Stimulated activated CD4-positive, alpha-beta T cell treated with anti-CD3 and anti-CD28 coated beads, Interleukin-15, amount 100 ng/mL, for 1 hour (primary cell): ENCODE measurements around the gene ASAP2.

Experiments used
- DNase-seq, 2 donors: peaks; one replicate each; pipeline ENCODE4 v3.0.0-alpha.2; 2020; ENCODE audit warnings: low read depth in 1 of 2, low spot score in 1 of 2

The ASAP2 gene

GRCh38 chr2:9179572-9180201, 26.9 kb upstream of the ASAP2 start:
- no peak for DNase-seq

- no peak for DNase-seq
Observed at GRCh38 chr2:9184361-9184760, 22.3 kb upstream of the ASAP2 start.

DNA sequence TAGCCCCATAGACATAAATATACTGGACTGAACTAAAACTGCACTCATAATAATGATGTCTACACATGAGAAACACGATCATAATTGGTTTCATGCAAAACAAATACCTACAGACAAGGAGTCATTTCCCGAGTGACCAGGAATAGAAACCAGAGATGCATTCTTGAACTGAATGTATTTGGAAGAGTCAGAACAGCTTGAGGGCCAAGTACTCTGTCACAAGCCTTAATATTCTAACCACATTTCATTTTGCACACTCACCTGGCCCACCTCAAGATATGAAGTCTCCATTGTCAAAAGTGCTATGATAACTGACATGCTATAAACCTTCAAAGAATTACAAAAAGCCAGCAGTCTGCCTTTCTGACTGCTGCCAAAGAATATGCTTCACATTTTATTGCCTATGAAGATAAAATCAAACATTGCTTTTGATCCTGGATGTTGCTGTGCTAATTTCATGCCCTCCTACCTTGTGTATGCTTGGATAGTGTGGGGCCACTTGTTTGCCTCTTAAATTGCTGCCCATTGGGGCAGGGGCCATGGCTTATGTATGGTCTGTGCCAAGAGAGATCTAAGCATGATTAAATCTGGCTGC, 18.9 kb upstream of the ASAP2 start:
- no peak for DNase-seq

DNA sequence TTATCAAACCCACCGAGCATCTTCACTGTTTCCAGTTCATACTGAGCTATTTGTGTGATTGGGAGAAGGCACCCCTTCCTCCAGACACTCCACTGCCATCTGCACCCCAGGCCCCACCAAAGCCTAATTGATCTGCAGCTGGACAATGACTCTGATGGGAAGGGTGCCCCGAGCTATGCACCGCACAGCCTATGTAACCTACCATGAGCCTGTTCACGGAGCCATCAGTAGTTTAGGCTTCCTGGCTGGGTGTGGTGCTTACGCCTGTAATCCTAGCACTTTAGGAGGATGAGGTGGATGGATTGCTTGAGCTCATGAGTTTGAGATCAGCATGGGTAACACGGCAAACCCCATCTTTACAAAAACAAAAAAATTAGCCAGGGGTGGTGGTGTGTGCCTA, 17.8 kb upstream of the ASAP2 start:
- no peak for DNase-seq

GRCh38 chr2:9189901-9190300, 16.7 kb upstream of the ASAP2 start:
- no peak for DNase-seq

DNA sequence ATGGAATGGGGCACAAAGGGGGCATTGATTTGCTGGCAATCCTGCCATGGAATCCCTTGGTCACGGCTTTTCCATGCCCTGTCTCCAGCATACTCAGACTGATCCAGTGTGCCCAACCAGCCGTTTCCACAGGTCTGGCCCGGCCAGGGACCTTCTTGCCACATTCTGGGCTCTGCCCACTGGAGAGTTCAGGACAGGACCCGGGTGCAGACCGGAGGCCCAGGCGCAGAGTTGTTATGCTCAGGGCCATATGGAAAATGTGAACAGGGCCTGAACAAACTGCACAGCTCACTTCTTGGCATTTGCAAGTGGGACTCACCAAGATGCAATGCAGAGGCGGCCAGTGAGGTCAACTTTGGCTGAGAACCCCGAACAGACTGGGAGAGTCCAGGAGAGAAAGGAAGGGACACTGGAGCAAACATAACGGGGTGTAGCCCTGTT, 15.6 kb upstream of the ASAP2 start:
- DNase-seq, result no peak

DNA sequence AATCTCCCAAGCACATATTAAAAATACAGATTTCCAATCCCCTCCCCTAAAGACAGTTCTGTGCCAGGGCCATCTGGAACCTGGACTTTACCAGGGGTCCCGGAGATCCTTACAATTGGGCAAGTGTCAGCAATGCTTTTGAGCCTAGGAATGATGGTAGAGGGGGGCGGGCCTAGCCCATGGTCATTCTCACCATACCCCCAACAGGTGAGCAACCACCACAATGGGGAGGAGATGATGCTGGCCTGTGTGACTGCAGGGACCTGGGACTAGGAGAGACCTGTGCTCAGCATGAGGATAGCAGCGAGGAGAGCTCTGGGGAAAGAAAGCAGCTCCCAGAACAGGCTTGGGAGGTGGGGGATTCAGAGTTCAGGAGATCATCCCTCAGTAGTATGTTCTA, 13.9 kb upstream of the ASAP2 start:
- no peak for DNase-seq

- DNase-seq, result no peak
Observed at GRCh38 chr2:9194352-9194751, 12.3 kb upstream of the ASAP2 start.

- no peak for DNase-seq
Observed at GRCh38 chr2:9196637-9197036, 10.0 kb upstream of the ASAP2 start.

- DNase-seq, result no peak
Observed at GRCh38 chr2:9197916-9198315, 8.7 kb upstream of the ASAP2 start.

GRCh38 chr2:9199716-9200632, 6.6 kb upstream of the ASAP2 start:
- DNase-seq, result no peak

DNA sequence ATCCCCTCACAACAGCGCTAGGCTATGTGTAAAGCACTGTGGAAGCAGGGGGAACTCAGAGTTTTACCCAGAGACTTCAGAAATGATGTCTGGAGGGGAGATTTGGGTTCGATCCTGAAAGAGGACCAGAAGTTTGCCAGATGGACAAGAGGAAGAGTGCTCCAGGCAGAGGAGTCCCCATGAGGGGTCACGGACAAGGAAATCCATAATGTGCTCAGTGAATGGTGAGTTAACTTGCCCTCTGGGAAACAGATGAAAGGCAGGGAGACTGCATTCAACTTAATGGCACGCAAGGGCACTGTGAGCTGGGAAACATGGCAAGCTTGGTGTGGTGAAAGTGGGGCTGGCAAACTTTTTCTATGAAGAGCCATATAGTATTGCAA, 6.0 kb upstream of the ASAP2 start:
- no peak for DNase-seq

DNA sequence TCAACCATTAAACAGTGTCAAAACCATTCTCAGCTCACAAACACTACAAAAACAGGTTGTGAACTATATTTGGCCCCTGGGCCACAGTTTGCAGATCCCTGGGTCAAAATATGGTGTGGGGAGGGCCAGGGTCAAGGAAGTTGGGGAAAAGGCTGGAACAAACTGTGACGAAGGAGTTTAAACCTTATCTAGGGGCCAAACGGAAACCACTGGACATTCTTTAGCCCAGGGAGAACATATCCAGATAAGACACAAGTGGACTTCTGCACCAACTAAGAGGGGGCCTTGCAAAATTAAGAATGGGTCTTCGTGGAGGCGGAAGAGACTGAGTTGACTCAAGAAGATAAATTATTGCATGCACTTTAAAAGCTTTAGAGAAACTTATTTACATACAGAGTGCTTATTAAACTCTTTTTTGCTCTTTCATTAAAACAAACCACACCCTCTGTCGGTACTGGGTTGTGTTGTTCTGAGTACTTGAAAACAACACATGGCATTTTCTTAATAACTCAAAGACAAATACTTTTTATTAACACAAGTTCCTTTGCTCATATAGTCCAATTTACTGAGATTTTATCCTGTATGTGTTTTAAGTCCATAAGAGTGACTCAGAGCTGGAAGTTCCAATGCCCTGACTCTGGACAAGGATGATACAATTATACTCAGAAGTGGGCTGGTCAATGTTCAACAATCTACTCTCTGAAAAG, 5.3 kb upstream of the ASAP2 start:
- DNase-seq, result no peak

DNA sequence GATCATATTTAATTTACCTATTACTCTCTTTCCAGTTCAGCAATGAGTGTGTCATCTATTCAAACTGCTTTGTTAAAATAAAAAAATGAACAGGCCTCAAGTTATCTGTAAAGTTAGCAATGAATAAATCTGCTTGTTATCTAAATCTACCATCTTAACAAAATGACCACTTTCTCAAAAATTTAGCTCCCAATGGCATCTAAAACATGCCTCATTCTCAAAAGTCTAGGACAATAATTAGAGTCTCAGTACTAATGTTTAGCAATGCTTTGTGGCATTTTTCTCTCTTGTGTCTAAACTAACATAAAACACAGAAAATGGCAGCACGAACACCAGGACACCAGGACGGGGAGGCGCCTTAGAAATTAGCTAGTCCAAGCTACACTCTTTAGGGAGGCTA, 3.6 kb upstream of the ASAP2 start:
- DNase-seq, result no peak

GRCh38 chr2:9203876-9204275, 2.7 kb upstream of the ASAP2 start:
- no peak for DNase-seq

- no peak for DNase-seq
Observed at GRCh38 chr2:9204939-9205338, 1.7 kb upstream of the ASAP2 start.

- no peak for DNase-seq
Observed at GRCh38 chr2:9205486-9205885, 1.1 kb upstream of the ASAP2 start.

- no peak for DNase-seq
Observed at GRCh38 chr2:9206991-9207640, 504 bp downstream of the ASAP2 start.

GRCh38 chr2:9207641-9208311, 1.2 kb downstream of the ASAP2 start:
- DNase-seq, result no peak

DNA sequence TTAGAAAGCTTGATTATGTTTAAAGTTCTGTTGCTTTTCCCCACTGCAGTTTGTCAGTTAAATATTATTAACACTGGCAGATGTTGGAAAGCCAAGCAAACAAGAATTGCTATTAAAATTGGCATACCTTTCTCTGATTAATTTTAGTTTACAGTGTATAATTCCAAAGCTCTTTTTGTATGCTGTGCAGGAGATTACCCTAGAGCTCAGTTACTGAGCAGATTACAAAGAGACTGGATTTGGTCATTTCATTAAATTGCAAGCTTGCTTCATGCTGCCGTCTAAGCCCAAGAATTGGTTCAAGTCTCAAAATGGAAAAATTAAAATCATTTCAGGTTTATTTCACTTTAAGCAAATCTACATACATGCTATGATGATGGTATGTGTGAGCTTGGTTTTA, 2.3 kb downstream of the ASAP2 start:
- DNase-seq, result no peak

GRCh38 chr2:9210030-9210429, 3.4 kb downstream of the ASAP2 start:
- DNase-seq, result no peak
